GM20000 (cell line): ENCODE data around the gene FHIT.

Source experiments
- DNase-seq: peaks from one replicate; pipeline ENCODE4 v3.0.0; 2012; ENCODE audit warnings: low spot score
- TF ChIP-seq, protein P1 (sequence below): IDR thresholded peaks from 2 replicates; pipeline ENCODE4 v1.5.1; 2012; ENCODE audit warnings: mild to moderate bottlenecking, control low read depth; ENCODE audit errors: extremely low read depth, missing control alignments

FHIT gene

DNA sequence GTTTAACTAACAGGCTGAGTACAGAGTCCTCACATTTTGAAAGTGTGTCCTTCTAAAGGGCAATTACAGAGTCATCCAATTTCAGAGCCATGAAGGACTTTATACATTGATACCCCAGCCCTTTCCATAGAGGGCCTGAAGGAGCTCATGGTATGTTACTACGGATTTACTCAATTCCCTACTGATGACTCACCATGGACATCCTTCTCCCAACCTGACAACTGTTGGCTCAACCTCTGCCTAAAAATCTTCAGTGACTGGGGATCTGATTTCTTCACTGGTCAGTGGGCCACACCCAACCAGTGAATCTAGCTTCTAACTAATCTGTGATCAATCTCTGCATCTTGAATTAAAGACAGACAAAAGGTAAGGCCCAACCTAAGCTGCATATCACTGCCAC, 1238.0 kb downstream of the FHIT start:
- DNase-seq: no peak
- TF ChIP-seq, protein P1, sequence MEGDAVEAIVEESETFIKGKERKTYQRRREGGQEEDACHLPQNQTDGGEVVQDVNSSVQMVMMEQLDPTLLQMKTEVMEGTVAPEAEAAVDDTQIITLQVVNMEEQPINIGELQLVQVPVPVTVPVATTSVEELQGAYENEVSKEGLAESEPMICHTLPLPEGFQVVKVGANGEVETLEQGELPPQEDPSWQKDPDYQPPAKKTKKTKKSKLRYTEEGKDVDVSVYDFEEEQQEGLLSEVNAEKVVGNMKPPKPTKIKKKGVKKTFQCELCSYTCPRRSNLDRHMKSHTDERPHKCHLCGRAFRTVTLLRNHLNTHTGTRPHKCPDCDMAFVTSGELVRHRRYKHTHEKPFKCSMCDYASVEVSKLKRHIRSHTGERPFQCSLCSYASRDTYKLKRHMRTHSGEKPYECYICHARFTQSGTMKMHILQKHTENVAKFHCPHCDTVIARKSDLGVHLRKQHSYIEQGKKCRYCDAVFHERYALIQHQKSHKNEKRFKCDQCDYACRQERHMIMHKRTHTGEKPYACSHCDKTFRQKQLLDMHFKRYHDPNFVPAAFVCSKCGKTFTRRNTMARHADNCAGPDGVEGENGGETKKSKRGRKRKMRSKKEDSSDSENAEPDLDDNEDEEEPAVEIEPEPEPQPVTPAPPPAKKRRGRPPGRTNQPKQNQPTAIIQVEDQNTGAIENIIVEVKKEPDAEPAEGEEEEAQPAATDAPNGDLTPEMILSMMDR: no peak

DNA sequence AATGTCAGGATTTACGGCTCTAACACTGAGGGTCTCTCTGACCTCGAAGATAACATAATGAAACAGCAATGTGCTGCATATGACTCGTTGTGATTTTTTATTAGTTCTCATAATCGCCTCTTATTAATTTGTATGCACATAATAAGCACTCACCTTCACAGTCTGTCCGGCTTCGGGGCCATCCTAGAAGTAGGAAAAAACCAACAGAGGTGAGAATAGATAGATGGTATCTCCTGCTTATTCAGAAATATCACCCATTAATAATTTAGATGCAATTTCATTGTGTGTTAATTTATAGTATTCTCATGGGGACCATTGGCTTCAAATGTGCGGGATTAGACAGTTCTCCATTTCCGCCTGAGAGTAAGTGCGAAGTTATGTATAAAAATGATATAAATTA, 1240.0 kb downstream of the FHIT start:
- TF ChIP-seq, protein P1: no peak

DNA sequence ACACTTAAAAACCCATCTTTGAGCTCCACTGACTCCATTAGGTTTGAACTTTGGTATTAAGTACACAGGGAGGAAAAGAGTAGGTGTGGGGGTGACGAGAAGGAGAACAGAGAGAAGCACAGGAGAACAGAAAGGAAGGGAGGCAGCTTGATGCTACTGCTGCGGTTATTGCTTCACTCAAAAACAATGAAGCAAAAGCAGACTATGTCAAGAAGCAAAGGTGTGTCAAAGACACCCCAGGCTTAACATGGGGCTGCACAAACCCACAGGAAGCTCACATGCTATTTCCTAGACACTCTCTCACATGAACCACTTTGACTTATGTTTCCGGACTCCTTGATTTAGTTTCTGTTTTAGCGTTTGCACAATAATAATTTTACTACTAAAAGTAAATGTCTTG, 1240.5 kb downstream of the FHIT start:
- TF ChIP-seq, protein P1: no peak
- DNase-seq: peak; percentile 51

More for the DNA sequence above, 1240.0 kb downstream of the FHIT start:
- DNase-seq: no peak

DNA sequence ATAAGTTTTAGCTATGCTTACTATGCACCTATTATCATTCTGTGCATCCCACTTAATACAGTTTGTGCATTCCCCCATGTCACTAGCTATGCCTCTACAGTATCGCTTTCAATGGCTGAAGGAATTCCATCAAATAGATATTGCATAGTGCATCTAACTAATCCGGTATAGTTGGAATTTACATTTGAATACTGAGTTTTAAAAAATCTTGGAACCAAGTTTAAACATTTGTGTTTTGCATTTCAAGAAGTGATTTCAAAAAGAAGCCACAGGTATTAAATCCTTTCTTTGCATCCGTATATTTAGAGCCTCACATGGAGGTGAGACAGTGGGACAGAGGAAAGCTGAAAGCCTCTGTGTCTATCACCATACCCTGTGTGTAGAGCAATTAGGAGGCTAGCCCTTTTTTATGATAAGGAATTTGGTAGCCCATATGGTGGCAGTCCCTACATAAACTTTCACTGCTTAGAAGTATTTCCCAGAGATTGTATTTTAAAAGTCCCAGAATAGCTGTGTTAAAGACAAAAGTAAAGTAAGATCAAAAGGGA, 1241.2 kb downstream of the FHIT start:
- TF ChIP-seq, protein P1: no peak
- no peak for DNase-seq

DNA sequence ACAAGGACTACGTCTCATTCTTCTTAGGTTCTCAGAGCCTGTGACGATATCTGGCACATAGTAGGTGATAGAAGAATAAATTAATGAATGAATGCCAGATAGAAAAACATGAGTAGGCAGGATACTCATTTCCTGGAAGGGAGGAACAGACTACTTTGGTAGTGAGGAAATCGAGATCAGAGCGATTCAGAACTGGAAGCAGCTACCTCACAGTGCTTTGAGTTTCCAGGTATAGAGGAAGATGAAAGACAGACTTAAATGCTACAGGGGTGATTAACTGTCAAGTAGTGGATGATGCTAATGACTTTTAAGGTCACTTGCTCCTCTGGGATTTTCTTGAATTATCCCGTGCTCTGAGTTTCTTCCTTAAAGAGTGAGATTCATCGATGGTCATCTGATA, 1249.9 kb downstream of the FHIT start:
- TF ChIP-seq, protein P1: no peak

DNA sequence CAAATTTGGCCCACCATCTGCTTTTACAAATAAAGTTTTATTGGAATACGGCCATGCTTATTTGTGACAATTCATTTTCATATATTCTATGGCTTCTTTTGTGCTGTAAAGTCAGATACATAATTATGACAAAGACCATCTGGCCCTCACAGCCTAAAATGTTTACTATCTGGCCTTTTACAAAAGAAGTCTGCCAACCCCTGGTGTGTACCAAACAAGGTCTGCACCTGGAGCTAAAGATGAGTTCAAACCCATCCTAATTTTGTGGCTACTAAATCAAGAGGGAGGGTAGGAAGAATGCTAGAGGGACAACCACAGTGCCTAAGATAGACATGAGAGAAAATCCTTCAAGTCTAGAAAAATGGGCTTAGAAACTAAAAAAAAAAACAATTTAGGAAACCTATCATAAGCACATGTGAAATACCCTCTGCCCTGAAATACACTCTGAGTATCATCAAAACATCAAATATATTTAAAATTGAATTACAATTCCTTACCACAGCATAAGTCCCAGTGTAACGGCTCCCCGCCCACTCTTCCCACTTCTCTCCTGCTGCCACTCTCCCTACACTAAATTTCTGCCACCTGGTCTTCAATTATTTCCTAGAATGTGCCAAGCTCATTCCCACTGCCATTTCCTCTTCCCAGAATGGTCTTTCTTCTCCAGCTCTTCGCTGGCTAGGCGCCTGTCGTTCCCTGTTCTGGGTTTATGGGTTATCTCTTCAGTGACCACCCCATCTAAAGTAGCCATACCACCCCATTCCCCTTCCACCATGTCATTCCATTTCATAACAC, 1250.7 kb downstream of the FHIT start:
- DNase-seq: no peak
- TF ChIP-seq, protein P1: no peak

More for the DNA sequence above, 1249.9 kb downstream of the FHIT start:
- no peak for DNase-seq

DNA sequence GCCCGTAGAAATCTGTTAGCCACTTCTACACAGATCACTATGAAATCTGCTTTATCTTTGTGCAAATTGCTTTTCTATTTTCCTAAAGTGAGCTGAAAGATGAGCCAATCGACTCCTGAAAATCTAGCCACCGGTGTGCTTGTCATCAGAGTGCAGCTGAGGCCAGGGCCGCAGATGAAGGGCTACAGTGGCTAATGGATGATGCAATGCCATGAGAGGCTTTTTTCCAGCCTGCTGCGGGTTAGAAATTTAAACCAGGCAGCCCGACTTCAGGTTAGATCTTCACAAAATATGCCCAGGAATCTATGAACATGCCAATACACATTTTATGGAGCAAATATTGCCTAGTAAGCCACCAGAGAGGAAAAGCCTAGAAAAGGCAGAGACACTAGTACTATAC, 1253.2 kb downstream of the FHIT start:
- DNase-seq: no peak
- TF ChIP-seq, protein P1: no peak
